HG03280 (cell line): ENCODE results near the gene AGAP1.

Source experiments
- ATAC-seq: cut with Tn5 transposase; IDR thresholded peaks from one replicate; pipeline ENCODE4 v1.9.1; 2021; ENCODE audit warnings: mild to moderate bottlenecking, moderate library complexity; ENCODE audit not compliant: unreplicated experiment

The AGAP1 gene

GRCh38 chr2:235831755-235832154, 337.9 kb downstream of the AGAP1 start:
- ATAC-seq: no peak

- no peak for ATAC-seq
Observed at GRCh38 chr2:235832941-235833340, 339.1 kb downstream of the AGAP1 start.

GRCh38 chr2:235833971-235834620, 340.3 kb downstream of the AGAP1 start:
- ATAC-seq: no peak

DNA sequence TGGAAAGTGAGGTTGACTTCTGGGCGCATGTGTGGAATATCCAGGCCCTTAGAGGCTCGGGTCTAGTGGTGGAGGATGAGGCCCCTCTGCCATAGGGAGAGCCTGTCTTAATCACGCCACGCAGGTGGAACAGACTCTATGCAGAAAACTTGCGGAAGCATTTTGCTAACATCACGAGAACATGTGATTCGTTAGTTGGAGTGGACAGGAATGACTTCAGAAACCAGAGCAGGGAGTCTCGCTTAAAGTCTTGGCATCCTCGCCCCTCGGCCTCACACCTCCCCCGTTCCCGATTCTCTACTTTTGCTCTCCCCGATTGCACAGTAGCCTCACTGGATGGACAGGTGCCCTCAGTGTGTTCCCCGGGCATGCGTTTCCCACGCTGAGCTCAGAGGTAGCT, 340.9 kb downstream of the AGAP1 start:
- no peak for ATAC-seq

DNA sequence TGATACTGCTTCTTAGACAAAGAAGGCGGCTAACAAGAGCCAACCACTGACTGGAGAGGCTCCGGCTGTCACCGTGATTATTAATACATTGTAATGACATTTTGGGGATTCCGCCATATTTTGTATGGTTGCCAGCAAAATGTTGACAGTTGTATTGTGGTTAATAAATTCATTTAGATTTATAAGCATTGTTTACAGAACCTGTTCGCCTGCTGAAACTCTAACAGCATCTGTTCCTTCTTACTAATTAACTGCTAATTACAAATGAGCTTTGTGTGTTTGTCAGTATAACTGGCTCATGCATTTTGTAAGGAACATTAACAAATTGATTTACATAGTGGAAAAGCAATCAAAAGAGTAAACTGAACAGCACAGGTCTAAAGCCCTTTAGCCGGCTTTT, 342.0 kb downstream of the AGAP1 start:
- no peak for ATAC-seq

DNA sequence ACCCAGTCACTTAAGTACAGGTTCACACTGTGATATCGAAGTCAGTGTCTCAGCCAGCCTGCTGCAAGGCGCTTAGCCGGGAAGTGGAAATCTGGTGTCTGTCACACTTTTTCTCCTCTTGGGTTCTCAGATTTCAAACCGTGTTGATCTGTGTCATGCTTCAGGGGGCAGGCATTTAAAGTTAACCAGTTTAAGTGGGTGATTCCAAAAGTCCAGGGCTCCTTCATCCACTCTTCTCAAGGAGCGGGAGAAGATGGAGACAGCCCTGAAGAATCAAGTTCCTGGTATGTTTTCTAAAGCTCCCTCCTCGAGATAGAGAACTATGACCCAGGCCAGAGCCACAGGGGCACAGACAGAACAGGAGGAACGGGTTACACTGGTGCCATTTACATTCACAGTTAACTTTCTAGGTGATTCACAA, 342.7 kb downstream of the AGAP1 start:
- no peak for ATAC-seq

DNA sequence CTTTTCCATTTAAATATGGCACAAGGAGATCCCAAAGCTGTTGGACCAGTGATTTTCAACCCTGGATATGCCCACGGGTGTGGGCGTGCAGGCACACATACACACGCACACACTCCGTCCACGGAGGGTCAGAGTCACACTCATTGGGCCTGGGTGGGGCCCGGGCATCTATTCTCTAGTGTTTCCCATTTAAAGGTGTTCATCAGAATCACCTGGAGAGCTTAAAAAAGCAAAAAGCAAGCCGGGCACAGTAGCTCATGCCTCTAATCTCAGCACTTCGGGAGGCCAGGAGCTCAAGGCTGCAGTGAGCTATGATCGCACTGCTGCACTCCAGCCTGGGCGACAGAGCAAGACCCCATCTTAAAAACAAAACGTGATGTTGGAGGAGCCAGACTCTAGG, 345.4 kb downstream of the AGAP1 start:
- no peak for ATAC-seq

GRCh38 chr2:235839974-235840373, 346.1 kb downstream of the AGAP1 start:
- no peak for ATAC-seq

DNA sequence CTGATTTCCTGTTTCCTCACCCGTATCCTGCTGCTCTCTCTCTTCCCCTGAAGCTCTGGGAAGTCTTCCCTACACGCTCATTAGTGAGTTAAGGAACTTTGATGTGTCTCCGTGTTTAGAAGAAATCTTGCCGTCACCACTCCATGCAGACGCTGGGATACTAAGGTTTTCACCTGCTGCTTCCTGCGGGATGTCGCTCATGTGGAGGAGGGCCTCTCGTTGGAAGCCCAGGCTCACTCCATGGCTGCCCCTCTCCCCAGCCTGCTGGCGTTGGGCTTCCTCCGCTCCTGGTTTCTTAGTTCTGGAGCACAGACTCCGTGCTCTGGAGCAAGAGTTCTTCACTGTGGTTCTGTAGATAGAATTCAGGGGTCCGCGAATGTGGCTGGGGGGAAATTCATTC, 348.0 kb downstream of the AGAP1 start:
- no peak for ATAC-seq

DNA sequence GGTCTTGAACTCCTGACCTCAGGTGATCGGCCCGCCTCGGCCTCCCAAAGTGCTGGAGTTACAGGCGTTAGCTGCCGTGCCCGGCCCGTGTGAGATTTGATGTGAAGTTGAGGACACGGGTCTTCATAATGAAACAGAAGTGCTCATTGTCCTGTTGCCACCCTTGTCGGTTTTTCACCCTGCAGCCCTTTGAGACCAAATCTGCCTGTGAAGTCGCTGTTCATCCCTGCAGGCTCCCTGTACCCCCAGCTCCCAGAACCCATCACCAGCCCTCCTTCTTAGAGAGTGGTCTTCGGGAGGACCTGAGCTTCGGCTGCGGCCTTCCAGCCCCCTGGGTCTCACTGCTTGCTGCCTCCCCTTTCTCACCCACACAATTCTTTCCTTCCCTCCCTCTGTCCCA, 349.1 kb downstream of the AGAP1 start:
- no peak for ATAC-seq

DNA sequence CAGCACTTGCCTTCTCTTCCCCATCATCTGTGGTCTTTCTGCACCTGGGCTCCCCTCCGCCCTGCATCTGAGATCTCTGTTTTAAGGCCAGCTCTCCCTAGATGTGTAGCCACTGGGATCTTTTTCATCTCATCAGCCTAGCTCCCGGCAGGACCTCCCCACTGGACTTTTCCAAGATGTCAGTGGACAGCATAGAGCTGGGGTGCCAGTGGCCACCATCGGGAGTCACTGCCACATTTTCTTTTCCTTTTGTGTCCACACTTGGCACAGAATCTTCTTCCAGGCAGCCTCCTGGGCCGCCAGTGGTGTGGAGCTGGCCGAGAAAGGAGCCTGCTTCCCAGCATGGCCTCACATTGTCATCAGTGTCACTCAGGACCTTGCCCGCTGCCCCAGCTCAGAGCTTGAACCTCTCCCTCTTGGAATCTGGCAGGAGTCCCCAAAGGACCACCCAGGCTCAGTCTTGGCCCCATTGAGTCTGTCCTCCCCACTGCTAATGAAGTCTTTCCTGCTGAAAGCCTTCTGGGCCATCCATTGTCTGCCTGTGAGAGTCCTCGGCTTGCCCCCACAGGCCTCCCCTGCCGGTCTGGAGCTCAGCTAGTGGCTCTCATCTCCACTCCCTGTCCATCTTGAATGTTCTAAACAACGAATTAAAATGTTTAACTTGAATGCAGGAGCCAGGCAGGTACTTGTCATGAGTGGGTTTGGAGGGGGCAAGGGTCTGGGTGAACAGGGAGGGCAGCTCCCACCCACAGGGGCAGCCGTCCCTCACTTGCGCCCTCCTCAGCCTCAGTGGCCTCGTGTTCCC, 349.9 kb downstream of the AGAP1 start:
- no peak for ATAC-seq

GRCh38 chr2:235844561-235844960, 350.7 kb downstream of the AGAP1 start:
- no peak for ATAC-seq

DNA sequence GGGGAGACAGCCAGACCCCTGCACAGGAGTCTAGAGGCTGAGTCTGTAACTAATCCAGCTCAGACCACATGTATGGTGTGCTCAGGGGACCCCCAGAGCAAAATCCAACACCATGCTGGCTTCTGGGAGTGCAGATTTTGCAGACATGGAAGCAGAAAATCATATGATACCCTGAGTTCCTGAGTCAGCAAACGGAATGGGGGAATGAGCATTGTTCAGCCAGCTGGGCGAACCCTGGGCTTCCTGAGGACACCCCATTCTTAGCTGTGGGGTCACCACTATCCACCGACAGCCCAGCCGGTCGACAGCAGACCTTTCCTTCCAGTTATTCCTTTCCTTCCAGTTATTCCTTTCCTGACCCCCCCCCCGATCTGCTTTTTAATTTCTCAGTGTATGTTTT, 351.4 kb downstream of the AGAP1 start:
- no peak for ATAC-seq

- no peak for ATAC-seq
Observed at GRCh38 chr2:235847576-235847975, 353.7 kb downstream of the AGAP1 start.

GRCh38 chr2:235848055-235848454, 354.2 kb downstream of the AGAP1 start:
- no peak for ATAC-seq

DNA sequence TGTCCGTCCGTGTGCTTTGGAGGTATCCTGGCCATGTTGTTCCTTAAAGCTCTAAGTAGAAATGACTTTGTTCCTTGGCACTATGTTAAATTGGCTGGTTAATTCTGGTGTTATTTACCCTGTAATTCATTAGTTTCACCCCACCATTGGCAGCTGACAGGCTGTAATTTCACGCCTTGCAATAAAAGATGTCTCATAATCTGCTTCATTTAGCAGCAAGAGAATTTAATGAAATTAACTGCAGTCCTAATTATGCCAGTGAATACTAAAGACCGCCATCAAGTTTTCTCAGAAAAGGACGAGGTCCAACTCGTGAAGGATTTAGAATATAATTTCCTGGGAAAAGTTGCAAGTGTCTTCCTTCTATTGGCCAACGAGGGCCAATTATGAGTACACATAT, 355.1 kb downstream of the AGAP1 start:
- no peak for ATAC-seq

DNA sequence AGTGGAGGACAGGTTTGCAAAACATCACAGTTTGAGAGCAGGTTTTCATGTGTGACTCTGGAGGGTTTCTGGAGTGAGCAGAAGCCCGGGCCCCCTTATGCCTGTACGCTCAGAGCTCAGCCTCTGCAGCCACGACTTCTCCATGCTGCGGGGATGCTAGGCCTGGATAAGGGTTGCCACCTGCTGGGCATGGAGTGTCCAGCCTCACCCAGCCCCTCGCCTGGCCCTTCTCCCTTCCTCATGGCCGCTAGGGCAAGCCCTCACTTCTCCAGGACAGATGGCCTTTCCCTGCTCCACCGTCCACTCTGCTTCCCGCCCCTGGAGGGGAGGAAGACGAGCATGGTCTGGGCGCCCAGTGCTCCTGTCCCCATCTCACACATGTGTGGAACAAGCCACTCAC, 355.6 kb downstream of the AGAP1 start:
- ATAC-seq: no peak

DNA sequence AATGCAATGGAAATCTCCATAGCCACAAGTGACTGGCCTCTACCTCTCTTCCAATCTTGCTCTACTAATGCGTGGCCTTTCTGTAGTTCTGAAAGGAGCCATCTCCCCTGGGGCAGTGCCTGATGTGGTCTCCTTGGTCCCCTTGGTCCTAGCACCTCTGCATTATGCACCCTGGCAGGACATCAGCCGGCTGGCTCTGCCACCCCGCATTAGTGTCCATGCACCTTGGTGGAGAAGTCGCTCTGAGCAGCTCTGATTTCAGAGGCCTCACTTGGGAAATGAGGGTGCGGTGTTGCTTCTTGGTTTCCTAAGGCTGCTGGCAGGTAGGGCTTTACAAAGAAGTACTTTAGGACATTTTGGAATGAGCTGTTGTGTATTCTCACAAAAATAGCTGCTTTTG, 356.4 kb downstream of the AGAP1 start:
- ATAC-seq: no peak

DNA sequence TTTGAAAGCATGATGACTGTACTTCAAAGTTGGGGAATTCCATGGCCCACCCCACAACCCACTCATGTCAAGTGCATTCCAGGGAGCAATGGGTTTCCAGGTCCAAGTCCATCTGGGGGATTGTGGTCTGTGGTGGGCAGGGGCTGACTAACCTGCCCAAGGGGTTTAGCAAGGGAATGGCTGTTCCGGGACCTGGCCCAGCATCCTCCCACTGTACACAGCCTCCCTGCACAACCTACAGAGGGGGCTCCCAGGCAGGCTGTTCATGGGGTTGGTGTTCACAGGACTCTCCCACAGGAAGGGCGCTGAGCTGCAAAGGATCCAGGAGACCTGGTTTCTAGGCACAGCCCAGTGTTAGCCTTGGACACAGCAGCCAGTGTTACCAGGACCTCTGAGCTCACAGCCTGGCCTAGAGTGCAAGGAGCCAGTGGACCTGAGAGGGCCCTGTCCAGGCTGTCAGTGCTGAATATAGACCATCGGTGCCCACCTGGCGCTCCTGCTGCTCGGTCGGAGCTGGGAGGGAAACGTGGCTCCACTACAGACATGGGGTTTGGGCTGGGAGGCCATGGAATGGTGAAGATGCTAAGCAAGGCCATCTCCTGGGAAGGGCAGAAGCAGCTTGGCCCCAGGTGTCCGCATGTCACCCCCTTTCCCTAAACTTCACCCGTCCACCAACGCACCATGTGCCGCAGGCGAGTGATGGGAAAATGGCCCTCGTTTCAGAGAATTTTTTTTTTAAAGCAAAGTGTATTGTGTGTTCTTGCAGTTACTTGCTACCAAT, 357.1 kb downstream of the AGAP1 start:
- ATAC-seq: no peak

DNA sequence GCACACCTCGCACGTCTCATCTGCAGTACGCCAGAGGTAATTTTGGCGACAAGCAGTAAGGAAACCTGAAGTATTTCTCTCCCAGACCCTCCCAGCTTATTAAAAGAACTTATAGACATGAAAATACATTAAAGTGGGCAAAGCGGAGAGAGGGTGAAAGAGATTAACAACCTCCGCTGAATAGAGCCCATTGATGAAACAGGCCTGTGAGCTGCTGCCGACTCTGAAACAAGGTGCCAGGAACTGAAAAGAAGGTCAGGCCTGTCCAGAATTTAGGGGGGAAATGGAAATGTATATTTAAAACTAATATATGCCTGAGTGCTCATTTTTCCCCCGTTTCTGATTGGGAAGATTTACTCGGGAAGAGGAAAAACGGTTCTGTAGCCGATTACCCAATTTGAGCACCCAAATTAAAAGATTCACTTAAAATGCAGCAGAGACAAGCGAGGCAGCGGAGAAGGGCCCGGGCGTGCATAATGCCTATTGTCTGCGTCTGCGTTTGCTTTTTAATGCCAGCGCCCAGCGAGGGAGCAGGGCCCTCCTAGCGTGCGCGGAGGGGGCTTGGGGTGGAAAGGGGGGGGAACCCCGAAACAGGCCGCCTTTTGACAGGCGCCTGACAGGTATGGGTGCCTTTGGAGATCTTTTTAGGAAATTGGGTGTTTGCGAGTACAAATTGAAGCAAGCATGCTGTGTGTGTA, 358.1 kb downstream of the AGAP1 start:
- ATAC-seq: no peak

GRCh38 chr2:235852526-235852920, 358.7 kb downstream of the AGAP1 start:
- no peak for ATAC-seq
